ENCODE results near the gene N4BP2L2. TPM values are rescaled to one million over a fixed set of nuclear protein-coding genes. Genes with fewer than 3 reads are reported as not detected.

The N4BP2L2 gene
- total RNA-seq, 1 experiment from 2014 or later, result 89.7 TPM

- DNase-seq, result no peak
- Mint-ChIP-seq H3K36me3 (ENCODE audit: insufficient read depth, unreplicated experiment) (peaks cover 6% of the 10 kb centered on the region), H3K27me3 (ENCODE audit: unreplicated experiment) (no peaks in the 10 kb centered on the region), H3K27ac (ENCODE audit: unreplicated experiment) (no peak overlapping the region), H3K4me3 (ENCODE audit: low read depth, unreplicated experiment) (no peak overlapping the region), H3K4me1 (ENCODE audit: low read depth, unreplicated experiment) (peaks cover 3% of the 10 kb centered on the region), H3K9me3 (ENCODE audit: low read depth, unreplicated experiment) (no peaks in the 10 kb centered on the region)
- TF ChIP-seq, protein P1, sequence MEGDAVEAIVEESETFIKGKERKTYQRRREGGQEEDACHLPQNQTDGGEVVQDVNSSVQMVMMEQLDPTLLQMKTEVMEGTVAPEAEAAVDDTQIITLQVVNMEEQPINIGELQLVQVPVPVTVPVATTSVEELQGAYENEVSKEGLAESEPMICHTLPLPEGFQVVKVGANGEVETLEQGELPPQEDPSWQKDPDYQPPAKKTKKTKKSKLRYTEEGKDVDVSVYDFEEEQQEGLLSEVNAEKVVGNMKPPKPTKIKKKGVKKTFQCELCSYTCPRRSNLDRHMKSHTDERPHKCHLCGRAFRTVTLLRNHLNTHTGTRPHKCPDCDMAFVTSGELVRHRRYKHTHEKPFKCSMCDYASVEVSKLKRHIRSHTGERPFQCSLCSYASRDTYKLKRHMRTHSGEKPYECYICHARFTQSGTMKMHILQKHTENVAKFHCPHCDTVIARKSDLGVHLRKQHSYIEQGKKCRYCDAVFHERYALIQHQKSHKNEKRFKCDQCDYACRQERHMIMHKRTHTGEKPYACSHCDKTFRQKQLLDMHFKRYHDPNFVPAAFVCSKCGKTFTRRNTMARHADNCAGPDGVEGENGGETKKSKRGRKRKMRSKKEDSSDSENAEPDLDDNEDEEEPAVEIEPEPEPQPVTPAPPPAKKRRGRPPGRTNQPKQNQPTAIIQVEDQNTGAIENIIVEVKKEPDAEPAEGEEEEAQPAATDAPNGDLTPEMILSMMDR (IDR thresholded peaks at IDR 0.05; ENCODE audit: unreplicated experiment), result no peak
- intact Hi-C loops (cut with micrococcal nuclease; ENCODE audit: unreplicated experiment), result no loop called here
- CTCF ChIA-PET, result no interaction called here
- BruUV-seq (replicated peaks), result no TSS peak
These were observed 90.5 kb downstream of the N4BP2L2 start for GRCh38 chr13:32447894-32448623.

DNA sequence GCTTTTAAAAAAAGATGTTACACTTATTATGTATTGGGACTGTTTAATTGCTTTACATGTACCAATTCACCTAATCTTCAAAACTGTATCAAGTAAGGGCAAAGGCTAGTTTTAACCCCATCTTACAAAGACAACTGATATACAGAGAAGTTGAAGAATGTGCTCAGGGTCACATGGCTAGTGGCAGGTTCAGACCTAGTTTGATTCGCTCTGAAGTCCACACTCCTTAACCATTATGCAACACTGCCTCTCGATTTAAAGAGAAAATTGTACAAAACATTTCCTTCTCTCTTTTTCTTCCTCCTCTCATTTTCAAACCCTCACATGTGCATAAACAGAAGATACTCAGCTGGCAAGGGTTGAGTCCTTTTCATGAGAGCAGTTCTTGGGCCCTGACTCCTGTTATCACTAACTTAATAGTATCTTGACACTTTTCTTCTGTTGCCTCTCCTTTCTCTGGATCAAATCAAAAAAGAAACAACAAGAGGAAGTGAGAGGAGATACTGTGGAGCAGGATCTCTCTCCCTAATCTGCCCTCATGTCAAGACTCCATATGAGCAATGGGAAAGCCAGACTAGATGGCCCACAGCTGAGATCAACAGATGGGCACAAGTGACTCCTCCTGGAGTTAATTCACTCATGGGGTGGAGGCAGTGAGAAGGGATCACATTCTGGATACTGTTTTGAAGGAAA lies 91.7 kb downstream of the N4BP2L2 start:
- H3K4me1 Mint-ChIP-seq (ENCODE audit: low read depth, unreplicated experiment), result peaks cover 8% of the 10 kb centered on the region
- no peak overlapping the region for H3K27ac Mint-ChIP-seq (ENCODE audit: unreplicated experiment)
- H3K27me3 Mint-ChIP-seq (ENCODE audit: unreplicated experiment), result no peaks in the 10 kb centered on the region
- CTCF ChIA-PET, result no interaction called here
- no TSS peak for BruUV-seq (replicated peaks)
- H3K4me3 Mint-ChIP-seq (ENCODE audit: low read depth, unreplicated experiment), result no peak overlapping the region
- TF ChIP-seq, protein P1 (IDR thresholded peaks at IDR 0.05; ENCODE audit: unreplicated experiment), result no peak
- peaks cover 9% of the 10 kb centered on the region for H3K36me3 Mint-ChIP-seq (ENCODE audit: insufficient read depth, unreplicated experiment)
- no peaks in the 10 kb centered on the region for H3K9me3 Mint-ChIP-seq (ENCODE audit: low read depth, unreplicated experiment)
- intact Hi-C loops (cut with micrococcal nuclease; ENCODE audit: unreplicated experiment), result no loop called here
- no peak for DNase-seq

DNA sequence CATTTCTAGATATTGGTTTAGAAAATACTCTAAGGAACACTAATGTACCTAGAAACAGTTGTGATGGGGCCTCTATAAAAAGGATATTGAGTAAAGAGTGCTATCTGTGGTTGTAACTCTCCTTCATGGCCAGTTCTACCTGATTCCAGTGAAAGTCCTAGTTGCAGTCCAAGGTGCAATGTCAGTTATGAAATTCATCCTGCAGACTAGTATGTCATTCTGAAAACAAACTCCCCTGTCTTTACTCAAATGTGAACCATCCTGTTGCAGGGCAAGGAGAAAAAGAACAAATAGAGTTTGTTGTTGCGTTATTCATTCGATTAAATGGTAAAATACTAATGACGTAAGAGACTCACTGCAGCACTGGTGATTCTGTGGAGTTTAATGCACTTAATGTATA lies 92.4 kb downstream of the N4BP2L2 start:
- TF ChIP-seq, protein P1 (IDR thresholded peaks at IDR 0.05; ENCODE audit: unreplicated experiment), result no peak
- CTCF ChIA-PET, result no interaction called here
- Mint-ChIP-seq H3K27me3 (ENCODE audit: unreplicated experiment) (no peaks in the 10 kb centered on the region), H3K9me3 (ENCODE audit: low read depth, unreplicated experiment) (no peaks in the 10 kb centered on the region), H3K36me3 (ENCODE audit: insufficient read depth, unreplicated experiment) (peaks cover 9% of the 10 kb centered on the region), H3K4me1 (ENCODE audit: low read depth, unreplicated experiment) (peaks cover 8% of the 10 kb centered on the region), H3K4me3 (ENCODE audit: low read depth, unreplicated experiment) (no peak overlapping the region), H3K27ac (ENCODE audit: unreplicated experiment) (no peak overlapping the region)
- no TSS peak for BruUV-seq (replicated peaks)
- intact Hi-C loops (cut with micrococcal nuclease; ENCODE audit: unreplicated experiment), result no loop called here
- DNase-seq, result no peak

DNA sequence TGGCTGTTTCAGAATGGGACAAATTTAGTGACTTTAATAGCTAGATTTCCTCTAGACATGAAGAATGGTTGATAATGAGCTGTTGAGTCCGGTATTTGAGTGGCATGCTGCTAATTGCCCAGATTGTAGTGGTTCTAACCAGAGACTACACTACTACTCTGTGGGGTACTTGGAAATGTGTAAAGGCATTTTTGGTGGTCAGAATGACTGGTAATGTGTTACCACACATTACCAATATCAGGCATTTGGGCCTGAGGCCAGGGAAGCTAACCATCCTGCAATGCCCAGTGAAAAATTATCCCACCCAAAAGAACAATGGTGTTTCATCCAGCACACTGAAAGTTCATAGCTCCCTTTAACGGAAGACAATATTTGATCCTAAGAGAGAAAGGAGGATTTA lies 93.1 kb downstream of the N4BP2L2 start:
- CTCF ChIA-PET, result interaction anchor here (0.6 kb wide), 1 partner anchor 80 kb away, joined by 4 read pairs; no protein-coding TSS in a partner anchor
- DNase-seq, result no peak
- intact Hi-C loops (cut with micrococcal nuclease; ENCODE audit: unreplicated experiment), result no loop called here
- Mint-ChIP-seq H3K4me1 (ENCODE audit: low read depth, unreplicated experiment) (peaks cover 8% of the 10 kb centered on the region), H3K9me3 (ENCODE audit: low read depth, unreplicated experiment) (no peaks in the 10 kb centered on the region), H3K27ac (ENCODE audit: unreplicated experiment) (no peak overlapping the region), H3K4me3 (ENCODE audit: low read depth, unreplicated experiment) (no peak overlapping the region), H3K36me3 (ENCODE audit: insufficient read depth, unreplicated experiment) (peaks cover 9% of the 10 kb centered on the region), H3K27me3 (ENCODE audit: unreplicated experiment) (no peaks in the 10 kb centered on the region)
- no TSS peak for BruUV-seq (replicated peaks)
- TF ChIP-seq, protein P1 (IDR thresholded peaks at IDR 0.05; ENCODE audit: unreplicated experiment), result no peak

All from Calu3 (cell line).